ENCODE data around the gene VAV2. TPM values are rescaled to one million over a fixed set of nuclear protein-coding genes. Genes with fewer than 3 reads are reported as not detected.

VAV2 gene
- total RNA-seq, 2 donors from 2014 or later, result 7.0 to 7.3 TPM

DNA sequence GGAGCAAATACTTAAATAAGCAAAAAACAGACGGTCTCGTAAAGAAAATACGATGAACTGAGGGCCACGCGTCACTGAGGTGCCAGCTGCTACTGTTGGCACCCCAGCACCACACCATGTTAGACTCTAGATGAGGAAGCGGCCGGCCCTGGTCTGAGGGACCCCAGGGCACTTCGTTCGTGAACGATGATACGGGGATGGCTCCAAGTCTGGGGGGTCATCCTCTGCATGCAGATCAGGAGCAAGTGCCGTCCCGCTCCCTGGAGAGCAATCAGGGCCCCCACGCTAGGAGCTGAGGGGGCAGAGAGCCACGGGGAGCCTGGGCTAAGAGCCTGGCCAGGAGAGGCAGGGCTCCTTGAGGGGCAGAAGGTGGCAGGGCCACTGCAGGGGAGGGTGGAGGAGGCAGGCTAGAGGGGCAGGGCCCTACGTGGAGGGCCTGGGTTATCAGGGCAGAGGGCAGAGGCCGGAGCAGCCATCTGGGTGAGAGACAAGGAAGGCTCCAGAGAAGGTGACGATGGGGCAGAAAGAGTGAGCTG, 278.1 kb downstream of the VAV2 start:
- Mint-ChIP-seq H3K36me3 (ENCODE audit: low read depth) (no peaks in the 10 kb centered on the region), H3K27me3 (peaks cover 6% of the 10 kb centered on the region)

GRCh38 chr9:133713150-133713959, 278.8 kb downstream of the VAV2 start:
- Mint-ChIP-seq H3K4me1 (peaks cover 6% of the 10 kb centered on the region), H3K9me3 (no peaks in the 10 kb centered on the region), H3K27me3 (peaks cover 4% of the 10 kb centered on the region), H3K27ac (no peak overlapping the region), H3K36me3 (ENCODE audit: low read depth) (no peaks in the 10 kb centered on the region), H3K4me3 (no peak overlapping the region)
- no peak for ATAC-seq (replicated peaks)

More for the DNA sequence above, 278.1 kb downstream of the VAV2 start:
- Mint-ChIP-seq H3K9me3 (no peaks in the 10 kb centered on the region), H3K4me1 (peaks cover 6% of the 10 kb centered on the region), H3K27ac (no peak overlapping the region), H3K4me3 (no peak overlapping the region)
- ATAC-seq (replicated peaks), result no peak

DNA sequence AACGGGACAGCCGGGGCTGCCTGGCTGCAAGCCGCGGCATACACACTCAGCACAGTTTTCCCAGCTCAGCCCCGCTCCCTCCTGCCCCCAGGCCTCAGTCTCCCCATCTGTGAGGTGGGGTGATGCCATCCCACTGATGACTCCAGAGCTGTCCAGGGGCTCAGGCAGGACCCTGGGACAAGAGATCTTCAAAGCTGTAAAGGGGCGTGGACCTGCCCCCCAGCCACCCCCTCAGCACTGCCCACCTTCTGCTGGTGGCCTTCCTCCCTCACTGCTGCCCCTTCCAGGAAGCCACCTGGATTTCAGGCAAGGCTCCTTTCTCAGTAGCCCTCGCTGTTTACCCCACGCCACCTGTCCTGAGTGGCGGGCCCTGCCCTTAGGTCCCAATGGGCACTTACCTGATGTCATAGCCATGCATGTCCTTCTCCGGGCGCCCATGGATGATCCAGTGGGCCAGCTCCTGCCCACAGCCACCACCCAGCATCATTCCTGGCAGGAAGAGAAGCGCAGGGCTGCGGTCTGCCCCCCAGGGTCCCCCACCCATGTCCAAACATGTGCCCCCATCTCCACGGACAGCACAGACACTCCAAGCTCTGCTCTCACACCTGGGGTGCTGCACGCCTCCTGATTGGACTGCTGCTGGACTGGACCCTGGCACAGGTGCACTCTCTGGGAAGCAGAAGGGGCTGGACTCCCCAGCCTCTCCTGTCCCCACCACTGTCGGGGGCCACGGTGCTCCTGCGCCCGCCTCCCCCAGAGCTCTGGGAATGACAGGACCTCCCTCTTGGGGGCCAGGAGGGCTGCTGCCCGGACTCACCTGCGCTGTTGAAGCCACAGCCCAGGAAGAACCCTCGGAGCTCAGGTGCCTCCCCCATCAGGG, 279.7 kb downstream of the VAV2 start:
- no peaks in the 10 kb centered on the region for H3K27me3 Mint-ChIP-seq
- H3K9me3 Mint-ChIP-seq, result no peaks in the 10 kb centered on the region
- H3K4me3 Mint-ChIP-seq, result no peak overlapping the region
- no peak for ATAC-seq (replicated peaks)
- peaks cover 6% of the 10 kb centered on the region for H3K4me1 Mint-ChIP-seq
- H3K36me3 Mint-ChIP-seq (ENCODE audit: low read depth), result no peaks in the 10 kb centered on the region
- no peak overlapping the region for H3K27ac Mint-ChIP-seq

Other genes with a start within 250 kb of the VAV2 start
- 10 to 100 TPM in 1 of 2 donors, 1 to 10 TPM in 1; 8.5 to 12.5 TPM for gene BRD3OS, start 33.2 kb upstream of the VAV2 start, total RNA-seq
- 10 to 100 TPM in 1 of 2 donors, 1 to 10 TPM in 1; 8.4 to 10.6 TPM for gene BRD3, start 75.7 kb upstream of the VAV2 start, total RNA-seq
- 10 to 100 TPM; 26.7 to 48.1 TPM for gene WDR5, start 143.8 kb upstream of the VAV2 start, total RNA-seq
- 10 to 100 TPM; 58.0 to 86.0 TPM for gene RNU6ATAC, start 172.2 kb upstream of the VAV2 start, total RNA-seq